G401 (cell line): ENCODE results near the gene ZNF837. TPM values are rescaled to one million over a fixed set of nuclear protein-coding genes. Genes with fewer than 3 reads are reported as not detected.
"Not testable (repeated sequence)": the region's sequence is repeated elsewhere in the genome, so short reads cannot be mapped to it uniquely, and the experiment has no call there.

Experiments used
- DNase-seq: peaks from one replicate; pipeline ENCODE4 v3.0.0-alpha.2; 2015; ENCODE audit warnings: low spot score
- in situ Hi-C: cut with HindIII; loops from 2 replicates; pipeline ENCODE4 v1.10.0; 2016; ENCODE audit warnings: low sequenced_read_pairs, mixed read lengths
- total RNA-seq: library from RNA; depleted of rRNA; stranded (reverse); fragments of >200 nt; shearing (Covaris generic); gene quantifications from 2 replicates; pipeline ENCODE4 v1.2.3, GENCODE V29; 2014; rRNA removed

The ZNF837 gene
- 9.2 and 9.6 TPM in 2 replicates for total RNA-seq

DNA sequence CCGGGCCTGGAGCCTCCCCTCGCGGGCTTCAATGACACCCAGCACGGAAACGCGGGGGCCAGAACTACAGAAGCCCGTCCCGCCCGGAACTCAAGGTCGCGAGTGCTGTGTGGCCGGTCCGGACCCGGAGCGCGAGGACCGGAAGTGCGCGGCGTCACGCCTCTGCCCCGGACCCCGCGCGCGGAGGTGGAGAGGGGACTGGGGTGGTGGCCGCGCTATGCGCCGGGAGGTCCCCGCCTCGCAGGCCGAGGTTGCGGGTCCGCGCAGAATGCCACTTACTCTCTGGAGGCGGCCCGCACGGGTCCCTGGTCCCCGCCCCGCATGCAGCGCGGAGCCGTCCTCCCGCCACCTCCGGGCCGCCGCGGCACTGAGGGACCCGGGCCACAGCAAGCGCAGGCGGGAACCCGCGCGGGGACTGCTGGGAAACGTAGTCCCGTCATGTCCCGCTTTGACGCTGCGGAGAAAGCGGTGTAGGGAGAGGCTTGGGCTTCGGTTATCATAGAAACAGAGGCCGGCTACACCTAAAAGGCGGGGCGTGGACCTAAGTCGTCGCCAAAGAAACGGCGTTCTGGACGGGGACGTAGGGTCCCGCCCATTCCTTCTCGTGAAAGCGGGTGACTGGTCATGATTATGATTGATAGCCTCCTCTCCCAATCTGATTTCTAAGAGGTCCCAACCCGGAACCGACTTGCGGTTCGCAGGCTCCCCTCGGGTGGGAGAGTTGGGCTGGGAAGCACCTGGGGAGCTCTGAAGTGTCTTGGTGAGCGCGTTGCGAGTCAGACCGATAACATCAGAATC is at the start of gene ZNF837:
ZNF837 (minus strand) TSS at position 369 of the 798 bp plus-strand sequence. CDS start 11,698 bp downstream, outside the sequence.
- in situ Hi-C loops = no loop called here
- peak; percentile 100 for DNase-seq

DNA sequence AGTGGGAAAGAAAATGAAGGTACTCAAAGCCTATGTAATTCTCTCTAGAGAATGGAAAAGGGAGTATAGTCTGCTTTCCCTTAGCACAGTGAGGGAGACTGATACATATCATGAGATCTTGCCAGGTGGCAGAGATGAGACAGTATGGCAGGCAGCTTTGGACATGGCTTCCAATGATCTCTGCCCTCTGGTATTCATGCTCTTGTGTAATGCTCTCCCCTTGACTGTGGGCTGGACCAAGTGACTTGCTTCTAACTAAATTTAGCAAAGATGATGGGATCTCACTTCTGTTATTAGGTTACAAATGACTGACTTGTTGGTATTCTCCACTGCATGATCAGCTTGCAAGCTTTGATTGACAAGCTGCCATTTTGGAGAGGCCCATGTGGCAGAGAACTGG is 48.9 kb upstream of the ZNF837 start:
- in situ Hi-C loops = no loop called here
- DNase-seq = no peak

DNA sequence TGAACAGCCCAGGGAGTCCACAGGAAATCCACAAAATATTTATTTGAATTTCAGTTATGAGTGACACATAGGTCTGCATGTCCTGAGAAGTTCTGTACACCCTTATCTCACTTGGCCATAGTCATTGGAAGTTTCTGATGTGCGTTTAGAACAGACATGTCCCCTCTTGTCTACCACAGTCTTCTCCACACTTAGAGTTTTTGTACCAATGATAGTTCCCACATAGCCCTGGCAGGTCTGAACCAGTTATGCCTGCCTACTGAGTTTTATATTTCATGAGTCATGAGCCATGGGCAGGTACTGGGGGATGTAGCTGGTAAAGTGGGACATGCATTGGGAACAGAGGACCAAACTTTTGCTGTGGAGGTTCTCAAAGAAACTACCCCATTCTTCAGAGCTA is 47.8 kb upstream of the ZNF837 start:
- in situ Hi-C loops = no loop called here
- no peak for DNase-seq

DNA sequence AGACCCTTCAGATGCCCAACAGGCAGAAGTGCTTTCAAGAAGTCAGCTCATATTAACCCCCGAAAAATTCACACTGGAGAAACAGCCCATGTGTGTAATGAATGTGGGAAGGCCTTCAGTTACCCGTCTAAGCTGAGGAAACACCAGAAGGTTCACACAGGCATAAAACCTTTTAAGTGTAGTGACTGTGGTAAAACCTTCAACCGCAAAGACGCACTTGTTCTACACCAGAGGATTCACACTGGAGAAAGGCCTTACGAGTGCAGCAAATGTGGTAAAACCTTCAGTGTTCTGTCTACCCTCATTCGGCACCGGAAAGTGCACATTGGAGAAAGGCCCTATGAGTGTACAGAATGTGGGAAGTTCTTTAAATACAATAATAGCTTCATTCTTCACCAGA is 36.2 kb upstream of the ZNF837 start:
- in situ Hi-C loops = no loop called here

DNA sequence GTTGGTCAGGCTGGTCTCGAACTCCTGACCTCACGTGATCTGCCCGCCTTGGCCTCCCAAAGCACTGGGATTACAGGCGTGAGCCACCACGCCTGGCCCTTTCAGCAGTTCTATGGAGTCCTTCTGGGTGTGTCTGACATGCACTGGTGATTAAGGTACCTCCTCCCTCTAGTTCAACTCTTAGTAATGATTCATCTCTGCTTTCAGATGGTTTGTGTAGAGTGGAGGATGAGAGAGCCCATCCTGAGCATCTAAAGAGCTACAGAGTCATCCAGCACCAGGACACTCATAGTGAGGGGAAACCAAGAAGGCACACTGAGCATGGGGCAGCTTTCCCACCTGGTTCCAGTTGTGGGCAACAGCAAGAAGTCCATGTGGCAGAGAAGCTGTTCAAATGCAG is 35.8 kb upstream of the ZNF837 start:
- DNase-seq = no peak
- in situ Hi-C loops = no loop called here

More for the DNA sequence above, 36.2 kb upstream of the ZNF837 start:
- DNase-seq = no peak

DNA sequence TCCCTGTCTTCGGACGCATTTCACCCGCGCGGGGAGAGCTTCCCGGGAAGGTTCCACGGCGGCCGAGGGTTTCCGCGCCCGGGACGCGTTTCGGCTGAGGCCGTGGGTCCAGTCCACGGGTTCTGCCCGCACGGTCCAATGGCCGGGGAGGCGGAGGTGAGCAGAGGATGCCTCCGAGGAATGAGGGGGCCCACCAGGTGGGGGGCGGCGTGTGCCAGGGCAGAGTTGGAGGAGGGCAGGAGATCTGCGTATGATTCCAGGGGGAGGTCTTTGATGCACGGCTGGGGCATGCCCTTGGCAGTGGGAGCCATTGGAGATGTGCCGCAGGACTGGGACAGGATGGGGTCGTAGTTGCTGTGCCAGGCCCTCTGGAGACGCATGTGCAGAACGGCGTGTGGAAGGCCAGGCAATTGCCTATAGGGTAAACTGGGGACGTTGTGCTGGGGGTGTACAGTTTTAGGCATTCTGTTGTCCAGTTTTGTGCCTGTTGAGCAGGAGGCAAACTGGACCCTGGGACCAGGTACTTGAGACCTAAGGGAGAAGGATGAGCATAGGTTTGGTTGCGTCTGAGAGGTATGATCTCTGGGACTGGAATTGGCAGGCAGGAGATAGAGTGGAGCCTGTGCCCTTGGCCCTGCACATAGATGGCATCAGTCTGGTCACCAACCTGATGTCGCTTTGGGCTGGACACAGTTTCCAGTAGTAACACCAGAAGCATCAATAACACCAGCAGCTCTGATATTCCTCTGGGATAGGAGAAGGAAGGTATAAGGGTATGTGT is 28.4 kb upstream of the ZNF837 start:
- peak; percentile 31 for DNase-seq
- in situ Hi-C loops = no loop called here

DNA sequence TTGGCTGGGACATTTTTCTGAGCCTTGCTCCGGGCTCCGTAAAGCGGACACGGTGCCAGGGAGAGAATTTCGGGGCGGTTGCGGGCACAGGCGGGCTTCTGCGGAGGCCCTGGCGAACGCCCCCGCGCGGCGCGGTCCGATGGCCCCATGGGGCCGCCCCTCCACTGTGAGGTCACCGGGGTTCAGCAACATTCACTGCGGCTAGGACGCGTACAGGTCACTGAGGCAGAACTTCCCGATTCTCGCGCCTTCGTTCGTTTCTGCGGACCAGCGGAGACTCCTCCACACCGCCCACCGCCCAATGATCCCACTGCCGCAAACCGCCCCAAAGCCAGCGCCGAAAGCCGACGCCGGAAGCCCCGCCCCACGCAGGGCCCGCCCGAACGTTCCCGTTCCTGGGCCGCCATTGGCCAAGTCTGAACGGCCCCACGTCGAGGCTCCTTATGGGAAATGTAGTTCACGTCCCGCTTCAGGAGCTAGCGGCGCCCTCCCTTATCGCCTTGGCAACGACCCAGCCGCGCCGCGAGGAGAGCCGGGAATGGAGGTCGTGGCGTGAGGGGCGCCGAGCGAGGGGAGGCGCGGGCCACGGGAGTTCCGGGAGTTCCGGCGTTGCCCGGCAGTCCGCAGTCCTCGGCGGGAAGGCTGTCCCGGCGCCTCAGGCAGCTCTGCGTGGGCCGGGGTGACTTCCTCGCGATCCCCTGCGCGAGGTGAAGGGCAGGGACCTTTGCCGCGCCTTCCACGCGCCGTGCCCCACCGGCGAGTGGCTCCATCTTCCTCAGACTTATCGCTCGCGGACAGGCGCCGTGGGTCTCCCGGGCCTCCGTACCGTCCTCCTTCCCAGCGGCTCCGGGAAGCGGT is 27.6 kb upstream of the ZNF837 start, which contains the start of gene ZNF584:
ZNF584 (plus strand) TSS at position 498 of the 858 bp plus-strand sequence. CDS start 499 bp downstream, outside the sequence.
- peak; percentile 98 for DNase-seq
- in situ Hi-C loops = no loop called here

DNA sequence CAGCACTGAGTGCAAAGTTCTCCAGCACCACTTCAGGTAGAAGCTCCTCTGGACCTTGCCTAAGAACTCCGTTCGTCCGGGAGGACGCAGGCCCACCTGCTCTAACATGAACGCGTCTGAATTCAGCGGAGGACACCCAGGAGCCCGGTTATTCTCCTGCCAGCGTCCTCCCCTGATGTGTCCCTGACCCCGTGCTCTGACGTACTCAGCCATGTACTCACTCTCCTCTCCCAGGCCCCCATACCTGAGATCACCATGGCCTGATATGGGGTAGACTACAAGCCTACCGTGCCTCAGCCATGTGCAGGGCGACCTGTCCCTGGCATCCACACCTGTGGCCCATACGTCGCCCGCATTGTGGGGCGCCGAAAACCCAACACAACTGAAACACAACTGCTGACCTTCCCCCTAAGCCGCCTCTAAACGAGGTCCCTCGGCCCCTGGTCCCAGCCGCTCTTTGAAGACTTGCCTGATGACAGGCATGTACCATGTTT is 26.9 kb upstream of the ZNF837 start:
- in situ Hi-C loops = no loop called here
- peak; percentile 14 for DNase-seq

DNA sequence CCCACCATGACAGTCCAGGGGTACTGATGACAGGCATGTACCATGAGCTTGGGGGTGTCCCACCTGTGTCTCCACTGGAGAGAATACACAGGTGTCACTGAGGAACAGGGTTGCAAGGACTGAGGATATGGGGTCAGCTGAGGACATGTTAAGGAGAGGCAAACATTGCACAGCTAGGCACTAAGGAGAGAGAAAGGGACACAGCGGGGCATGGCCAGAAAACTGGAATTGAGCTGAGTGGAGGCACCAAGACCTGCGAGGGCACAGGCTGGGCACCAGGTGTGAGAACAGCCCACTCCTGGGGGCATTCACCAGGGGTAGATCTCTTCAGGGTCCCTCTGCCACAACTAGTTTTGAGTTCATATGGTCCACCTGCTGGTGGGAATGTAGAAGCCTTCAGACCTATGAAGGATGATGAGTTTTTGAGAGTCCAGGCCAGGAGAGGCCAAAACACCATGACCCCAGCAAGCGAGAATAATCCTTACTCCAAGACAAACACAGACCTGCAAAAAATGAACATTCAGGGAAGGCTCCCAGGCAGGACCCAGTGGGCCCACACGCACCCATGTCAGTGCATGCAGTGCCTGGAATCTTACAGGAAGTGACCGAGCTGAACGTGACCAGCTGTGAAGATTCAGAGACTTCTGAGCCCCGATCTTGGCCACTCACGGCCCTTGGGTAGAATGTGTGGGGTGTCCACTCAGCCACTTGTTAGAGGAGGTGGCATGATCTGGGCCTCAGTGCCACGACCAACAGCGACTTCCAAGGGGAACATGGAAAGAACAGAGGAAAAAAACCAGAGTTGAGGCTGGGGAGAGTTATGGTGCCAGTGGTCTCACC is 26.2 kb upstream of the ZNF837 start:
- in situ Hi-C loops = no loop called here
- DNase-seq = peak; percentile 28

DNA sequence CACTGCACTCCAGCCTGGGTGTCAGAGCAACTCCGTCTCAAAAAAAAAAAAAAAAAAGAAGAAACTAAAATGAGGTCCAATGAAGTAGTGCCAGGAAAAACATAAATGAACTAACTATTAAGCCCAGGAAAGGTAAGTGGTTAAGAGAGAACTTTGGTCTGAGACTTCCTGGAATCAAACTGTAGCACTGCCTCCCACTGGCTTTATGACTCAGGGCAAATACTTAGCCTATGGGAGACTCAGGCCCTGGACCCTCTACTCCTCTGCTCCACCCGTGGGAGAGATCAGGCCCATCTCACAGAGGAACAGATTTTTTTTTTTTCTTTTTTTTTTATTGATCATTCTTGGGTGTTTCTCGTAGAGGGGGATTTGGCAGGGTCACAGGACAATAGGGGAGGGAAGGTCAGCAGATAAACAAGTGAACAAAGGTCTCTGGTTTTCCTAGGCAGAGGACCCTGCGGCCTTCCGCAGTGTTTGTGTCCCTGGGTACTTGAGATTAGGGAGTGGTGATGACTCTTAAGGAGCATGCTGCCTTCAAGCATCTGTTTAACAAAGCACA is 23.2 kb upstream of the ZNF837 start:
- in situ Hi-C loops, DNase-seq: not testable (repeated sequence)

DNA sequence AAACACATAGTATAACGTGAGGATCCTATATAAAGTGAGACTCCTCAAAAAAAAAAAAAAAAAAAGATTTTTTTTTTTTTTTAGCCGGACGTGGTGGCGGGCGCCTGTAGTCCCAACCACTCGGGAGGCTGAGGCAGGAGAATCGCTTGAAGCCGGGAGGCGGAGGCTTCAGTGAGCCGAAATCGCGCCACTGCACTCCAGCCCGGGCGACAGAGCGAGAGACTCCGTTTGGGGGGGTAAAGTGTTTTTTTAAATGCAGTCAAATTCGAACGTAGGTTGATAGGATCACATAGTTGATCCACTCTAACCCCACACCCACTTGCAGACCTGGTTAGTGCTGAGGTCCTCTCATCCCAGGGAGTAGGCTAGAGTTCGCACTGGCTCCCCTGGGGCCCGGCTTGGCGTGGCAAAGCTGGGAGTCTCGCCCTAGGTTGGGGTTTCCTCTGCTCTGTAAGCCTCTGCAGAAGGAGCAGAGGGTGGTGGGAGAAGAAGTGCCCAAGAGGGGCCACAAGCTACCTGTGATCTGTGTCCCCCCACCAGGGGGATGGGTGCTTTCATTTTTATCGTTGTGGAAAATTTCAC is 21.1 kb upstream of the ZNF837 start:
- in situ Hi-C loops = no loop called here
- no peak for DNase-seq

DNA sequence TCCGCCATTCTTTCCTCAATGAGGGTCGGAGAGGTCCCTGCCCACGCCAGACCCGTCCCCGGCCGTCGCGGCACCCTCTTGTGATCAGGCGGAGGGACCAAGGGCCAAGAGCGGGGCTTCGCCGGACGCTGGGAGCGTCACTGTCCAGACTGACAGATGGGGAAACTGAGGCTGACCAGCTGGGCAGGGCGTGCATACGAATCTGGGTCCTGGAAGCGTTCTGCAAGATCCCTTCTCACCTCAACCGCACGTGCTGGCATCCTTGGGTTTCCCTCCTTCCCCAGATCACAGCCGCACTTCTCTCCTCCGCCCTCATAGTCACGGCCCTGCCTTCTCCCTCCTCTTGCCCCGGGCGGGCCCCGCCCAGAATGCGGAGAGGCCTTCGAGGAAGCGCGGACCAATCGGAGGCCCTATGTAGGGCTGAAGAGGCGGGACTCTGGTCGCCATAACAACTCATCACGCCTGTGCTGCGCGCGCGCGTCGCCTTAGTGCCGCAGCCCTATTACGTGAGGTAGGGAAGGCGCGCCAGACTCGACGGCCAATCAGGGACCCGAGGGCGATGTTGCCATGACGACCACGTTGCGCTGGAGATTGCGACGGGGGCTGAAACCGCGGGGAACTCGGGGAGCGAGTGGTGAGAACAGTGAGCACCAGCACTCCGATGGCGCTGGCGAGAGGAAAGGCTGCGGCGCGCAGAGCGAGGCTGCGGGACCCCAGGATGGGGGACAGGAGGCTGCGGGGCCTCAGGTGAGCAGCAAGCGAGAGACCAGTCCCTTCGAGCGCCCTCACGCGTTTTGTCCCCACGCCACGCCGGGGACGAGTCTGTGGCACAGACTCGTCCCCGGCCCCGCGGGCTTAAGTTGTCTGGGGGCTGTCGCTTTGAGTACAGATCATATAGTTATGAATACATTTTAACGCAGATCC is 20.3 kb upstream of the ZNF837 start:
- in situ Hi-C loops = no loop called here
- DNase-seq = peak; percentile 100

DNA sequence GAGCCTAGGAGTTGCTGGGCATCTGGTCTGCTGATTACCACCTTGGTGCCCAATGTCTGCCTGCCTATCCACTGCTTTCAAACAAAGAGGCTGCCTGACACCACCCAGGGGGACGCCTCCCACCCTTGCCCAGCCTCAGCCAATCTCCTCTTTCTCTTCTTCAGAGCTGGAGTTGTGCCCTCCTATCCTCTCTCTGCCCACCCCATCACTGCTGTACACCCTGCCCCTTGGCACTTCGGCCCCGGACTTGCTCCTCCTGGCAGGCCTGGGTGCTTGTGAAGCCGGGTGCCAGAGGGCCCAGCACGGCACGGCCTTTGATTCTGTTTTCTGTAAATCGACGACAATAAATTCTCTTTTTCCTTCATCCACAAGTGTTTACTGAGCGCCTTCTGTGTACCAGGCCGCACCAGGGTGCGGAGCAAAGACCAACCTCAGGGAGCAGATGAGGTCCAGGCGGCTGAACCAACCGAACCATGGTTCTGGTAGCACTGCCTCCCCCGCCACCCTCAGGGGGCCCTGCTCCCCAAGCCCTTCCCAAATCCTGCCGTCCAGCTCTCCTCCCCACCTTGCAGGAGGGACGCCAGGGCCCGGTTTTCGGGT is 19.6 kb upstream of the ZNF837 start:
- DNase-seq = peak; percentile 94
- in situ Hi-C loops = no loop called here

DNA sequence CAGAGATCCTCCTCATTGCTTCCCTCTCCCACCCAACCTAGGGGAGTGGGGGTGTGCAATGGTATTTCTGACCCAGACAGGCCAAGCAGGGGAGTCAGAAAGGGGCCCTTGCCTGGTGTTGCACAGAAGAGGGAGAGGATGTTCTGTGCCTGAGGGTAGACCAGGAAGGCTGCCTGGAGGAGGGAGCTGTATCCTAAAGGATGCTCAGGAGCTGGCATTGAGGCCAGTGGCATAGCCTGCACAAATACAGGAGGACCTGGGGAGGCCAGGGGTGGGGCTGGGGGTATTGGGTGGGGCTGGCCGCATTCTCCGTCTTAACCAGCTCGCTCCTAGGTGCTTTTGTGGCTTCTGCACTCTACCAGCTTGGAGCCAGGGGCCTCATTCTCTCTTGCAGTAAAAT is 19.1 kb upstream of the ZNF837 start:
- DNase-seq = no peak
- in situ Hi-C loops = no loop called here

DNA sequence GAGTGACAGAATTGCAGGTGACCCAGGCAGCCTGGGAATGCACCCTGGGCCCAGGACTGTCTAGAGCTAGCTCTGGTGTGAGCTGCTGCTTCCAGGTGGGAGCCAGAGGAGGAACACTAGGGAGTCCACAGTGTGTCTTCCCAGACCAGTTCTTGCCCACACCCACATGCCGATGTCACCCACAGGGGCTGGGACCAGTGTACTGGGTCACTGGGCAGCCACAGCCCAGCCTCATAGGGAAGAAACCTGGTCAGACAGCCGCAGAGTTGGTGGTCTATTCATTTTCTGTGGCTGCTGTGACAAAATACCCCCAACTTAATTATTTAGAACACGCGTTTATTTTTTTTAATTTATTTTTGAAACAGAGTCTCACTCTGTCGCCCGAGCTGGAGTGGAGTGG is 17.7 kb upstream of the ZNF837 start:
- DNase-seq = no peak
- in situ Hi-C loops = no loop called here

DNA sequence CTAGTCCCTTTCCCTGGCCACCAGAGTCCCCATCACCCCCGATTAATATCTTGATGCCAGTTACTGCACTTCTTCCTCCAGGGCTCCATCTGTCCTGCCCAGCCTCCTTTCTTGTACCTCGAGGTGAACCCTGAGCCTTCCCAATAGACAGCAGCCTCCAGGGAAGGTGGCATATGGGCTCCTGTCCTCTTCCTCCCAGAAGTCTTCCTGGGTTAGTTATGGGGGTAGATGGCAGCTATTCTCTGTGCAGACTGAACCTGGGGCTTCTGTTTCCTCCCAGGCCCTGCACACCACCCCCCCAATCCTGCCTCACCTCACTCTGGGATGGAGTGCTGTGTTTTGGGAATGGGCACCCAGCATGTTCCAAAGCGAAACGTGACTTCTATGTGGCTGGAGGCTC is 17.3 kb upstream of the ZNF837 start:
- in situ Hi-C loops = no loop called here
- no peak for DNase-seq
